DND-41 (cell line): ENCODE results near the gene CCL14.

ENCODE experiments used
- CTCF ChIP-seq: IDR thresholded peaks from 2 replicates; pipeline ENCODE4 v1.5.1; 2012; ENCODE audit warnings: borderline replicate concordance, low read length, moderate library complexity, mild to moderate bottlenecking; ENCODE audit not compliant: poor library complexity, severe bottlenecking; ENCODE audit errors: extremely low read depth
- EZH2 ChIP-seq: IDR thresholded peaks from 3 replicates; pipeline ENCODE4 v1.6.1; 2012; ENCODE audit warnings: borderline replicate concordance, low read depth, mild to moderate bottlenecking, moderate library complexity, low read length, inconsistent platforms; ENCODE audit not compliant: severe bottlenecking

GRCh38 chr17:36034127-36034526 is 47.6 kb upstream of the CCL14 start:
- TF ChIP-seq CTCF (no peak), EZH2 (no peak)
